Cardiac muscle cell (in vitro differentiated cells and primary cell): ENCODE results near the gene MAPK8IP3. TPM values are rescaled to one million over a fixed set of nuclear protein-coding genes. Genes with fewer than 3 reads are reported as not detected.

Experiments used
- DNase-seq, 2 donors: peaks; one replicate each; pipeline versions ENCODE4 v3.0.0 to v3.0.0-alpha.2; 2010 to 2017; ENCODE audit warnings: low read depth in 1 of 2, low spot score in 1 of 2
- H3K27ac ChIP-seq: fragments of 200-600 bp; sonication (generic); 2 replicates; pipeline ENCODE4 v1.5.1; 2016
- H3K27me3 ChIP-seq: fragments of 200-600 bp; sonication (generic); 2 replicates; pipeline ENCODE4 v1.6.0; 2016; ENCODE audit warnings: control low read depth
- H3K36me3 ChIP-seq: fragments of 200-600 bp; sonication (generic); 2 replicates; pipeline ENCODE4 v1.5.1; 2016; ENCODE audit warnings: control low read depth
- H3K4me1 ChIP-seq: fragments of 200-600 bp; sonication (generic); 2 replicates; pipeline ENCODE4 v1.8.1; 2017; ENCODE audit warnings: low read depth, mild to moderate bottlenecking, mixed run types
- H3K4me3 ChIP-seq: fragments of 200-600 bp; sonication (generic); 2 replicates; pipeline ENCODE4 v1.5.1; 2016; ENCODE audit warnings: mild to moderate bottlenecking
- H3K9me3 ChIP-seq: fragments of 200-600 bp; sonication (generic); 2 replicates; pipeline ENCODE4 v1.5.1; 2017; ENCODE audit warnings: low read depth, mild to moderate bottlenecking, control low read depth
- polyA plus RNA-seq: library from polyadenylated mRNA; unstranded; fragments of >200 nt; fragmentation: Nextera tagmentation; extraction: Ambion mirVana; gene quantifications from 2 replicates; pipeline ENCODE4 v1.2.1, GENCODE V29; 2016
- total RNA-seq: library from RNA; depleted of rRNA; stranded (reverse); fragments of >200 nt; gene quantifications from 2 replicates; pipeline ENCODE4 v1.2.3, GENCODE V29; 2016
- TF ChIP-seq, protein P1 (sequence below): IDR thresholded peaks from 2 replicates; pipeline ENCODE4 v1.5.1; 2012; ENCODE audit warnings: low read depth, mild to moderate bottlenecking, low read length

MAPK8IP3 gene
- total and polyA plus RNA-seq, 2 experiments from 2014 or later = 75.2 to 127 TPM

DNA sequence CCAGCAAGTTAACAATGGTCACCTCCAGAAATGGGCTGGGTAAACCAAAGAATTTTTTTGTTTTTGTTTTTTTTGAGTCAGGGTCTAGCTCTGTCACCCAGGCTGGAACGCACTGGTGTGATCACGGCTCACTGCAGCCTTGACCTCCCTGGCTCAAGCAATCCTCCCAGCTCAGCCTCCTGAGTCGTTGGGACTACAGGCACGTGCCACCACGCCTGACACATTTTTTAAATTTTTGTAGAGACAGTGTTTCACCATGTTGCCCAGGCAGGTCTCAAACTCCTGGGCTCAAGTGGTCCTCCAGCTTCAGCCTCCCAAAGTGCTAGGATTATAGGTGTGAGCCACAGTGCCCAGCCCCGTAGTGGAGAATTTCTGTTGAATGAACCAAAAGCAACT is 74.7 kb downstream of the MAPK8IP3 start:
- Histone ChIP-seq H3K9me3 (no peaks in the 10 kb centered on the region), H3K36me3 (no peaks in the 10 kb centered on the region), H3K27ac (no peak overlapping the region), H3K27me3 (no peaks in the 10 kb centered on the region), H3K4me1 (no peaks in the 10 kb centered on the region), H3K4me3 (no peak overlapping the region)
- no peak for DNase-seq
- TF ChIP-seq, protein P1, sequence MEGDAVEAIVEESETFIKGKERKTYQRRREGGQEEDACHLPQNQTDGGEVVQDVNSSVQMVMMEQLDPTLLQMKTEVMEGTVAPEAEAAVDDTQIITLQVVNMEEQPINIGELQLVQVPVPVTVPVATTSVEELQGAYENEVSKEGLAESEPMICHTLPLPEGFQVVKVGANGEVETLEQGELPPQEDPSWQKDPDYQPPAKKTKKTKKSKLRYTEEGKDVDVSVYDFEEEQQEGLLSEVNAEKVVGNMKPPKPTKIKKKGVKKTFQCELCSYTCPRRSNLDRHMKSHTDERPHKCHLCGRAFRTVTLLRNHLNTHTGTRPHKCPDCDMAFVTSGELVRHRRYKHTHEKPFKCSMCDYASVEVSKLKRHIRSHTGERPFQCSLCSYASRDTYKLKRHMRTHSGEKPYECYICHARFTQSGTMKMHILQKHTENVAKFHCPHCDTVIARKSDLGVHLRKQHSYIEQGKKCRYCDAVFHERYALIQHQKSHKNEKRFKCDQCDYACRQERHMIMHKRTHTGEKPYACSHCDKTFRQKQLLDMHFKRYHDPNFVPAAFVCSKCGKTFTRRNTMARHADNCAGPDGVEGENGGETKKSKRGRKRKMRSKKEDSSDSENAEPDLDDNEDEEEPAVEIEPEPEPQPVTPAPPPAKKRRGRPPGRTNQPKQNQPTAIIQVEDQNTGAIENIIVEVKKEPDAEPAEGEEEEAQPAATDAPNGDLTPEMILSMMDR = no peak

DNA sequence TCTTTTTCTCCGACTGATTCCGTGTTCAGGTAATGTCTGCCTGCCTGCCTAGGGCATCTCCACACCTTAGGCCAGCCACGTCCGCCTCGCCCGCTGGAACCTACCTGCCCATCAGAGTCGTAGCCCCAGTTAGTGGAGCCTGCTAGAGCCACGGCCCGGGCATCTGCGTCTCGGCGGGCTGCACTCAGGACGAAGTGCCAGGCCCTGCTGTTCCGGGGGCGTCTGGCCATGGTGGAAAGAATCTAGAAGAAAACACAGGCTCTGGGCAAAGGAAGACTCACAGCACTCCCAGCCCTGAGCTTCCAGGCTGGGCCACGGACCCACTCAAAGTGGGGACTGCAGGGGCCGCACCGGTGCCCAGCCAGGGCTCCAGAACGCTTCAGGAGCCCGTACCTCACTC is 75.3 kb downstream of the MAPK8IP3 start:
- Histone ChIP-seq H3K4me1 (no peaks in the 10 kb centered on the region), H3K27ac (peak overlapping the region; percentile 83), H3K36me3 (no peaks in the 10 kb centered on the region), H3K9me3 (no peaks in the 10 kb centered on the region), H3K27me3 (no peaks in the 10 kb centered on the region), H3K4me3 (peak overlapping the region; percentile 79)
- TF ChIP-seq, protein P1 = no peak
- DNase-seq = no peak

DNA sequence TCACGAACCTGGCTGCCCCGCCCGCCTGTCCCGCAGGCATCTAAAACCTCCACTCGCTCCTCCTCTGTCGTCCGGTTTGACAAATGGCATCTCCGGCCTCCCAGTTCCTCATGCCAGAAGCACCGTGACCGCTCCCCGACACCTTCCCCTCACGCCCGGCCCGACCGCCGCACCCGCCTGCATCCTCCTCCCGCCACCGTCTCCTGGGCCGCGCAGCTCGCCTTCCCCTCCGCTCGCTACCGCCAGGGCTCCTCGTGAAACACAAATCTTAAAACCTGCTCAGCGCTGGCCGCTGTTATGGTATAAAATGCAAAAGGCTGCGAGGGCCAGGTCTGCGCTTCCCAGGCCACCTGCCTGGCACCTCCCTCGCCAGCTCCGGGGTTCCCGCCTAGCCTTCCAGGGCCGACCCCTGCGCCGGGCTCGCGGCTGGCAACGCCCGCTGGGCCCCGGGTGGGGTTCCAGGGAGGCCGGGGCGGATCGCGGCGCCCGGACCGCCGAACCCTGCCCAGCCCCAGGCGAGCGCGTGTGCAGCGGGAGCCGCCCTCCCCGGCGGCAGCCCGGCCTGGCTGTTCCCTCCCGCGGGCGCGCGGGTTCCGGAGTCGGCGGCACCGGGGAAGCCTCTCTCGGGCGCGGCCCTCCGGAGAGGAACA is 75.9 kb downstream of the MAPK8IP3 start:
- no peaks in the 10 kb centered on the region for H3K27me3 ChIP-seq
- peak; percentile 29 to 37 for DNase-seq
- TF ChIP-seq, protein P1 = peak; percentile 4
- H3K4me3 ChIP-seq = peak overlapping the region; percentile 79
- H3K4me1 ChIP-seq = no peaks in the 10 kb centered on the region
- H3K9me3 ChIP-seq = no peaks in the 10 kb centered on the region
- no peaks in the 10 kb centered on the region for H3K36me3 ChIP-seq
- peak overlapping the region; percentile 83 for H3K27ac ChIP-seq

DNA sequence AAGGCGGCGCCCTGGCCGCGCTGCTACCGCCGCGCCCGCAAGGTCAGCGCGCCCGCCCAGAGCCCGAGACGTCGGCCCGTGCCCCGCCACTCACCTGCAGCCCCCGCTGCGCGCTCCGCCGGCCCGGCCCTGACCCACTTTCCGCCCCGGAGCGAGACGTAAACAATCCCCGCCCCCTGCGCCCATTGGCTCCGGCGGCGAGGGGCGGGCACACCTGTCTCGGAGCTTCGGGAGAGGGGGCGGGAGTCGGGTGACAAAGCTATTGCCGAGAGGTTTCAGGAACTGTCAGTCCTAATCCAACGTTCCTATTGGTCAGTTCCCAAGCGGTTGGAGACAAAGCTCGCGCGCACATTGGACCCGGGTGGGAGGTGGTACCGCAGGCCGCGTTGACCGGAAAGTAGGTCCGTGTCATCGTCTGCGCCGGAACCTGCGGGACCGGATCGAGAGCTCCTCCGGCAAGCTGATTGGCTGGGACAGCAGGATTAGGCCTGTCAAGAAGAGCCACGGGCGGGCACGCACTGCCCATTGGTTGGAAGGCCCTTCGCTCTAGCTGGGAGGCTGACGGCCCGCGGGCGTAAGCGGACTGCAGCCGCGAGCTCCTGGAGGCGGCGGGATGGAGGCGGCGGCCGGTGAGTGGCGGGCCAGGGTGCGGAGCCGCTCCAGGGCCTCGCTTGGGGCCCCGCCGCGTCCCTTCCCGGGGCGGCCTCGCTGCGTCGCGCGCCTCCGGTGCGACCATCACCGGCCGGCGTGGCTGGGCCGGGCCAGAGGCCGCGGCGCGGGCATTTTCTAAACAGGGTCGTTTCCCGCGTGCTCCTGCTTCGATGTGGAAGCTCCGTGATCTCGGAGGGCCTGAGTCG is 76.6 kb downstream of the MAPK8IP3 start, which contains the start of the genes NUBP2 and SPSB3:
TSS of gene NUBP2 (plus strand) at position 553 of the 857 bp plus-strand sequence. CDS start at position 614, 61 bp downstream.
TSS of gene SPSB3 (minus strand) at position 164 of the 857 bp plus-strand sequence. CDS start 1,088 bp downstream, outside the sequence.
- Histone ChIP-seq H3K36me3 (no peaks in the 10 kb centered on the region), H3K4me1 (no peaks in the 10 kb centered on the region), H3K4me3 (peak within 1 kb of the TSS; percentile 92), H3K9me3 (no peaks in the 10 kb centered on the region), H3K27ac (peak within 1 kb of the TSS; percentile 83), H3K27me3 (no peaks in the 10 kb centered on the region)
- TF ChIP-seq, protein P1 = no peak
- DNase-seq = peak; percentile 100

DNA sequence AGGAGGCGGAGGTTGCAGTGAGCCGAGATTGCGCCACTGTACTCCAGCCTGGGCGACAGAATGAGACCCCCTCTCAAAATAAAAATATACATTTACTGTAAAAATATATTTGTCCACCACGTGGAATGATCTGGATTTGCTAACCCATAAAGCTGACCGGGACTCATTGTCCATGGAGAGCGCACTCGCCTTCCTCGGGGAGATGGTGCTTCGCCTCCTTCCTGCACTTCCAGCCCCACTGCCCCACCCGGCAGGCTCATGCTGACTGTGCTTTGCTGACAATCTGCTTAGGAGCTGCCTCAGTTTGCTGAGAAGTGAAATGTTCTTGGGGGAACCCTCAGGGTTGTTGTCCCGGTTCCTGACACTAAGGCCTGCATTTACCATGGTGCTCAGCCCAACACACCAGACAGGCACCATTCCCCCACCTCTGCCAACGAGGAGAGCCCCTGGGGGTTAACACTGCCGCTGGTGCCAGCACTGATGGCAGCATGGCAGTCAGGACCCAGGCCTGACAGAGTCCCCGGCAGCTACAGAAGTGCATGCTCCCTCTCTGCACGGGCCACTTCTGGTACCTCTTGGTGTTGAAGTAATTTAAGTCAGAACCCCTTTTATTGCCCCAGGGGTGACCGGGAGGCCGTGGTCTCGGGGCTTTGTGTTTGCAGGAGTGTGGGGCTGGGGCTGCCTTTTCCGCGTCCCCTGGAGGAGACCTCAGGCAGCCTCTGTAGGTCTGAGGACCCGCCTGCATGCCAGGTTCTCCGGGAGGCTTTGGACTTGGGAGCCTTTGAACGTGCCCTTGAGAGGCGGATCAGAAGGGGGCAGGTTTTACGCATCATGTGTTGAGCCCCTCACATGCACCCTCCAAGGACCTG is 79.2 kb downstream of the MAPK8IP3 start:
- Histone ChIP-seq H3K9me3 (no peaks in the 10 kb centered on the region), H3K4me1 (no peaks in the 10 kb centered on the region), H3K36me3 (peaks cover 6% of the 10 kb centered on the region), H3K27ac (no peak overlapping the region), H3K4me3 (no peak overlapping the region), H3K27me3 (no peaks in the 10 kb centered on the region)
- TF ChIP-seq, protein P1 = no peak
- DNase-seq = no peak
